Activated CD4-positive, alpha-beta T cell treated with anti-CD3 and anti-CD28 coated beads, Interleukin-2, Interleukin-6, amounts not matched to agents 100 ng/mL and 50 ng/mL, durations not matched to agents 16 hours and 8 hours (primary cell): Measurements from ENCODE around the gene RABGAP1.

Source experiments
- DNase-seq: peaks from one replicate; pipeline ENCODE4 v3.0.0-alpha.2; 2020

RABGAP1 gene

GRCh38 chr9:123116036-123116435, 175.2 kb downstream of the RABGAP1 start:
- no peak for DNase-seq

- no peak for DNase-seq
These were observed 178.7 kb downstream of the RABGAP1 start for GRCh38 chr9:123119566-123119965.

- no peak for DNase-seq
These were observed 179.3 kb downstream of the RABGAP1 start for GRCh38 chr9:123120131-123120530.

- DNase-seq = no peak
These were observed 180.1 kb downstream of the RABGAP1 start for GRCh38 chr9:123120953-123121352.

GRCh38 chr9:123121457-123121856, 180.6 kb downstream of the RABGAP1 start:
- no peak for DNase-seq

- DNase-seq = no peak
These were observed 186.8 kb downstream of the RABGAP1 start for GRCh38 chr9:123127512-123128075.

- DNase-seq = no peak
These were observed 187.8 kb downstream of the RABGAP1 start for GRCh38 chr9:123128591-123128990.

GRCh38 chr9:123129423-123129822, 188.6 kb downstream of the RABGAP1 start:
- DNase-seq = no peak

GRCh38 chr9:123131258-123131657, 190.4 kb downstream of the RABGAP1 start:
- no peak for DNase-seq

GRCh38 chr9:123131993-123132392, 191.2 kb downstream of the RABGAP1 start:
- no peak for DNase-seq

GRCh38 chr9:123132696-123133095, 191.9 kb downstream of the RABGAP1 start:
- no peak for DNase-seq

GRCh38 chr9:123135430-123135829, 194.6 kb downstream of the RABGAP1 start:
- no peak for DNase-seq

GRCh38 chr9:123138163-123138562, 197.3 kb downstream of the RABGAP1 start:
- no peak for DNase-seq

- DNase-seq = no peak
These were observed 208.2 kb downstream of the RABGAP1 start for GRCh38 chr9:123149067-123149466.

- DNase-seq = no peak
These were observed 210.1 kb downstream of the RABGAP1 start for GRCh38 chr9:123150708-123151503.
